HG03280 (cell line): ENCODE results near the gene C17orf58.
"Not testable (repeated sequence)": the region's sequence is repeated elsewhere in the genome, so short reads cannot be mapped to it uniquely, and the experiment has no call there.

Source experiments
- ATAC-seq: cut with Tn5 transposase; IDR thresholded peaks from one replicate; pipeline ENCODE4 v1.9.1; 2021; ENCODE audit warnings: mild to moderate bottlenecking, moderate library complexity; ENCODE audit not compliant: unreplicated experiment

C17orf58 gene

GRCh38 chr17:67996301-67997171 is at the start of gene C17orf58:
Gene C17orf58, minus strand, starts transcription at chr17:67996469. Its CDS starts 271 bp downstream, at chr17:67996198.
- ATAC-seq = not testable (repeated sequence)

- no peak for ATAC-seq
These were observed 40.3 kb upstream of the C17orf58 start for GRCh38 chr17:68036304-68037147.

- peak; percentile 89 for ATAC-seq
These were observed 39.4 kb upstream of the C17orf58 start, which contains the start of gene KPNA2 for GRCh38 chr17:68035523-68036303. Gene KPNA2, plus strand, starts transcription at chr17:68035735. Its CDS starts 1,398 bp downstream, at chr17:68037133.

- ATAC-seq = peak; percentile 90
These were observed 38.9 kb upstream of the C17orf58 start for GRCh38 chr17:68035131-68035522.

GRCh38 chr17:68034452-68034776 is 38.1 kb upstream of the C17orf58 start:
- ATAC-seq = no peak

GRCh38 chr17:68033636-68034451 is 37.6 kb upstream of the C17orf58 start:
- ATAC-seq = no peak

- ATAC-seq = no peak
These were observed 33.4 kb upstream of the C17orf58 start for GRCh38 chr17:68029512-68030215.

GRCh38 chr17:68022547-68022946 is 26.3 kb upstream of the C17orf58 start:
- not testable (repeated sequence) for ATAC-seq

GRCh38 chr17:68021963-68022362 is 25.7 kb upstream of the C17orf58 start:
- ATAC-seq = no peak

- ATAC-seq = not testable (repeated sequence)
These were observed 24.5 kb upstream of the C17orf58 start for GRCh38 chr17:68020791-68021190.

GRCh38 chr17:68020409-68020756 is 24.1 kb upstream of the C17orf58 start:
- no peak for ATAC-seq

GRCh38 chr17:68019675-68020408 is 23.6 kb upstream of the C17orf58 start:
- peak; percentile 92 for ATAC-seq

- ATAC-seq = no peak
These were observed 23.0 kb upstream of the C17orf58 start for GRCh38 chr17:68019336-68019674.

GRCh38 chr17:68018493-68018892 is 22.2 kb upstream of the C17orf58 start:
- not testable (repeated sequence) for ATAC-seq

GRCh38 chr17:68016838-68017237 is 20.6 kb upstream of the C17orf58 start:
- no peak for ATAC-seq

GRCh38 chr17:68015081-68015723 is 18.9 kb upstream of the C17orf58 start:
- no peak for ATAC-seq

GRCh38 chr17:68013385-68013784 is 17.1 kb upstream of the C17orf58 start:
- no peak for ATAC-seq

- peak; percentile 68 for ATAC-seq
These were observed 15.0 kb upstream of the C17orf58 start for GRCh38 chr17:68011199-68011665.
